Measurements from ENCODE around the gene PDE3B. TPM values are rescaled to one million over a fixed set of nuclear protein-coding genes. Genes with fewer than 3 reads are reported as not detected.

PDE3B gene
- total and polyA plus RNA-seq, 9 of the 15 experiments (the other 6 are each of a cell fraction or from before 2014, with no cell fraction given): 2.3 to 22.5 (median 12.2) TPM

DNA sequence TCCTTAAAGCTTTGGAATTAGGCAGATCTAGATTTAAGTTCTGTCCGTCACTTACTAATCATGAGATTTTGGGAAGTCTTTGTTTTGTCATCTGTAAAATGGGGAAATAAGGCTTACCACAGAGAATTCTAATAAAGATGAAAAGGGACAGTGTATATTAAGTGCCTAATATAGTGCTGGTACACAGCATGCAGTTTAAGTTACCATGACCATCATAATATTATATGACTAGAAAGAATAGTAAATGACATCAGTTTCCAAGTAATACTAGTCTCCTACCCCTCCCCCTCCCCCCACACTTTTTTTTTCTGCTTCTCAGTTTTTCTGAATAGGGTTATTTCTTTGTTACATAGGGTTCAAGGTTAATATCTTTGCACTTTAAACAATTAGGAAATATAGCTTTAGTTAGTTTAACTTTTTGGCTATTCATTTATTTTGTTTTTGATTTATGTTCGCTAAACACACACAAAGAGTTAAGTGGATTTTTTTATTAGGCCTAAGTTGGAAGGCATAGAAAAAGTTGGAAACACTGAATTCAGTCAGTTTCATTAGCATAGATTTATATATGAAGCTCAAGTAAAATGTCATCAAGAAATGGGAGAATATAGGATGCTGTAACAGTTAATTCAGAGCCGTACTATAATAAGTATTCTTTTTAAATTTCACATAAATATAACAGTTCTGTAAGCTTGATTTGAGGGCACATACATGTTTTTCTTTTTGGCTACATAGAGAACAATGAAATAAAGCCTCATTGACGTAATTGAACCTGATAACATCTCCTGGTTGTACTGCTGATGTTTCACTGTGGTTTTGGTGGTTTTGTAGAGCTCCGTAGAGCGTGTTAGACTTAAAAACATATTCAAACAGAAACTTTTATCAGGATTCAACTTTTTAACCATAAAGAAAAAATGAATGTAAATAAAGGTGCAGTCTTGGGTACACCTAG, 121.2 kb downstream of the PDE3B start (continued):
- TF ChIP-seq, protein P1, sequence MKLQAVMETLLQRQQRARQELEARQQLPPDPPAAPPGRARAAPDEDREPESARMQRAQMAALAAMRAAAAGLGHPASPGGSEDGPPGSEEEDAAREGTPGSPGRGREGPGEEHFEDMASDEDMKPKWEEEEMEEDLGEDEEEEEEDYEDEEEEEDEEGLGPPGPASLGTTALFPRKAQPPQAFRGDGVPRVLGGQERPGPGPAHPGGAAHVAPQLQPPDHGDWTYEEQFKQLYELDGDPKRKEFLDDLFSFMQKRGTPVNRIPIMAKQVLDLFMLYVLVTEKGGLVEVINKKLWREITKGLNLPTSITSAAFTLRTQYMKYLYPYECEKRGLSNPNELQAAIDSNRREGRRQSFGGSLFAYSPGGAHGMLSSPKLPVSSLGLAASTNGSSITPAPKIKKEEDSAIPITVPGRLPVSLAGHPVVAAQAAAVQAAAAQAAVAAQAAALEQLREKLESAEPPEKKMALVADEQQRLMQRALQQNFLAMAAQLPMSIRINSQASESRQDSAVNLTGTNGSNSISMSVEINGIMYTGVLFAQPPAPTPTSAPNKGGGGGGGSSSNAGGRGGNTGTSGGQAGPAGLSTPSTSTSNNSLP (IDR thresholded peaks at IDR 0.05; ENCODE audit: borderline replicate concordance, low read depth, low read length): peak; percentile 79; the same call in 1 of the 2 replicates

DNA sequence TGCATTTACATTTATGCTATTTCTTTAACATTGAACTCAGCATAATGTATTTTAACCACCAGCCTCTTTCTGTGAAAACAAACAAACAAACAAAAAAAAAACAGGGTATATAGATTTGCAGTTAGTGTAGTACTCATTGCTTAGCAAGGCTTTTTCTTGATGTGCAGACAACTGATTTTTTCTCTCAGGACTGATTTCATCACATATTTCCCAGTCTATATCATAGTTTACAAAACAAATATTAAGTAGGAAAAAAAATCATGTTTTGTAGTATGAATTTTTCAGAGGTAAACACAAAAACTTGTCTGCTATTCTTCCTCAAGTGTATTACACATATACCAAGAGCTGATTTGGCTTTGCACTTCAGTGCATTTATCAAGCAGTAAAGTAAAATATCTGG, 123.0 kb downstream of the PDE3B start:
- intact Hi-C loops (cut with micrococcal nuclease): loop anchor here (5.0 kb wide), 2 partner anchors 124 to 244 kb away; partner anchors contain the start of genes PDE3B and PSMA1
- peaks cover 10% of the 10 kb centered on the region; the same call in 1 of the 3 replicates for H3K79me2 ChIP-seq (ENCODE audit: control insufficient read depth, insufficient read depth, low read length)
- no peaks in the 10 kb centered on the region for H3K36me3 ChIP-seq (ENCODE audit: control insufficient read depth, insufficient read depth, low read length)
- DNase-seq (ENCODE audit: extremely low read depth in 1 of 4, low spot score in 3 of 4) (no peak), FAIRE-seq (no peak), ATAC-seq (no peak)
- no TSS peak for BruUV-seq (replicated peaks)
- no peak overlapping the region for H2AFZ ChIP-seq (ENCODE audit: low read depth, low read length)
- no peak overlapping the region for H3K9ac ChIP-seq (ENCODE audit: insufficient read depth in 1 of 2, low read depth in 2 of 2, low read length in 2 of 2)
- no peaks in the 10 kb centered on the region for H3K27me3 ChIP-seq (ENCODE audit: control insufficient read depth in 2 of 2, insufficient read depth in 2 of 2, low read length in 2 of 2)
- no peak overlapping the region for H3K4me3 ChIP-seq
- no peak overlapping the region for H3K27ac ChIP-seq (ENCODE audit: extremely low read depth, low read depth, low read length)
- no peaks in the 10 kb centered on the region for H3K9me1 ChIP-seq (ENCODE audit: control insufficient read depth, insufficient read depth, low read length)
- POLR2A ChIA-PET: no interaction called here
- no peak overlapping the region for H3K4me2 ChIP-seq (ENCODE audit: insufficient read depth, low read length)
- in situ Hi-C loops (cut with MboI): no loop called here
- H3K9me3 ChIP-seq (replicated peaks; ENCODE audit: control insufficient read depth, insufficient read depth, low read depth, low read length): no peaks in the 10 kb centered on the region
- H4K20me1 ChIP-seq (replicated peaks; ENCODE audit: control insufficient read depth, insufficient read depth, low read length): 0 out of 2 replicates have a peak, but pooled peaks cover 3% of the 10 kb centered on the region
- CTCF ChIA-PET (ENCODE audit: low intra/inter-chr PET ratio): no interaction called here
- peaks cover 0 to 8% of the 10 kb centered on the region in 2 experiments; a peak in 2 of 5 replicates for H3K4me1 ChIP-seq (replicated peaks in 1 of 2; ENCODE audit: control insufficient read depth in 2 of 2, insufficient read depth in 2 of 2, low read length in 2 of 2)
- no peak for TF ChIP-seq NFIC (IDR thresholded peaks at IDR 0.05)
- no peak for TF ChIP-seq CREB1 (IDR thresholded peaks at IDR 0.05)
- TF ChIP-seq CREB1 (CRISPR knock-in tag; IDR thresholded peaks at IDR 0.05): no peak
- TF ChIP-seq STAT6 (CRISPR knock-in tag; IDR thresholded peaks at IDR 0.05): no peak
- TF ChIP-seq U2AF2 (optimal IDR thresholded peaks at IDR 0.05; ENCODE audit: low read depth, low read length): no peak
- TF ChIP-seq NCOA4 (IDR thresholded peaks at IDR 0.05; ENCODE audit: partially characterized antibody): no peak
- TF ChIP-seq ELF4 (CRISPR knock-in tag; IDR thresholded peaks at IDR 0.05): no peak
- TF ChIP-seq ZNF445 (CRISPR knock-in tag; IDR thresholded peaks at IDR 0.05; ENCODE audit: low read depth): no peak
- no peak for TF ChIP-seq EZH2 (IDR thresholded peaks at IDR 0.05; ENCODE audit: borderline replicate concordance, low read depth, low read length)
- TF ChIP-seq BMI1 (IDR thresholded peaks at IDR 0.05; ENCODE audit: low read length): no peak
- no peak for TF ChIP-seq TCFL5 (CRISPR knock-in tag; conservative IDR thresholded peaks at IDR 0.05)
- no peak for TF ChIP-seq SNAPC5 (CRISPR knock-in tag; IDR thresholded peaks at IDR 0.05)
- TF ChIP-seq NFE2L1 (tag; IDR thresholded peaks at IDR 0.05; ENCODE audit: borderline replicate concordance, low read depth): no peak
- TF ChIP-seq, protein P2, sequence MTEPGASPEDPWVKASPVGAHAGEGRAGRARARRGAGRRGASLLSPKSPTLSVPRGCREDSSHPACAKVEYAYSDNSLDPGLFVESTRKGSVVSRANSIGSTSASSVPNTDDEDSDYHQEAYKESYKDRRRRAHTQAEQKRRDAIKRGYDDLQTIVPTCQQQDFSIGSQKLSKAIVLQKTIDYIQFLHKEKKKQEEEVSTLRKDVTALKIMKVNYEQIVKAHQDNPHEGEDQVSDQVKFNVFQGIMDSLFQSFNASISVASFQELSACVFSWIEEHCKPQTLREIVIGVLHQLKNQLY (CRISPR knock-in tag; conservative IDR thresholded peaks at IDR 0.05): no peak
- no peak for TF ChIP-seq TARDBP (IDR thresholded peaks at IDR 0.05)

All from K562 (cell line).